HepG2 (cell line): ENCODE data around the gene SDR42E2. TPM values are rescaled to one million over a fixed set of nuclear protein-coding genes. Genes with fewer than 3 reads are reported as not detected.

Experiments
- CBX1 ChIP-seq: IDR thresholded peaks from one replicate; pipeline ENCODE4 v1.6.1; 2016; ENCODE audit warnings: antibody characterized with exemption, low read depth
- CEBPG ChIP-seq: IDR thresholded peaks from 2 replicates; pipeline ENCODE4 v1.6.1; 2016
- FIP1L1 ChIP-seq: fragments of 200-400 bp; formaldehyde crosslinking; IDR thresholded peaks from 2 replicates; pipeline ENCODE4 v1.6.1; 2018; ENCODE audit warnings: low read depth, mild to moderate bottlenecking, low read length, moderate library complexity, borderline replicate concordance; ENCODE audit not compliant: insufficient read depth
- FOSL1 ChIP-seq: sonication (generic); formaldehyde crosslinking; IDR thresholded peaks from 2 replicates; pipeline ENCODE4 v1.9.0; 2021; ENCODE audit warnings: missing genetic modification reagents, borderline replicate concordance
- GTF3A ChIP-seq: sonication (generic); formaldehyde crosslinking; conservative IDR thresholded peaks from 2 replicates; pipeline ENCODE4 v1.4.0; 2020; ENCODE audit warnings: mild to moderate bottlenecking, missing genetic modification reagents
- HNRNPL ChIP-seq: fragments of 200-400 bp; formaldehyde crosslinking; IDR thresholded peaks from 2 replicates; pipeline ENCODE4 v1.6.1; 2017; ENCODE audit warnings: mild to moderate bottlenecking, low read depth, low read length
- KDM2A ChIP-seq: sonication (generic); formaldehyde crosslinking; IDR thresholded peaks from 2 replicates; pipeline ENCODE4 v1.4.0; 2020; ENCODE audit warnings: low read depth, missing genetic modification reagents, borderline replicate concordance
- KDM6A ChIP-seq: IDR thresholded peaks from 2 replicates; pipeline ENCODE4 v1.6.1; 2016; ENCODE audit warnings: low read depth
- NR1H2 ChIP-seq: sonication (generic); formaldehyde crosslinking; IDR thresholded peaks from 2 replicates; pipeline ENCODE4 v1.8.1; 2022; ENCODE audit warnings: low read depth, missing genetic modification reagents, borderline replicate concordance
- NR2F2 ChIP-seq: IDR thresholded peaks from 2 replicates; pipeline ENCODE4 v1.6.1; 2012; ENCODE audit warnings: low read depth, inconsistent platforms, borderline replicate concordance
- PCBP1 ChIP-seq: fragments of 200-400 bp; formaldehyde crosslinking; IDR thresholded peaks from 2 replicates; pipeline ENCODE4 v1.6.1; 2017; ENCODE audit warnings: mild to moderate bottlenecking, low read depth, low read length, borderline replicate concordance
- PHF5A ChIP-seq: IDR thresholded peaks from one replicate; pipeline ENCODE4 v1.6.1; 2018; ENCODE audit warnings: low read depth, missing genetic modification reagents; ENCODE audit not compliant: unreplicated experiment
- PRMT3 ChIP-seq: sonication (generic); formaldehyde crosslinking; IDR thresholded peaks from 2 replicates; pipeline ENCODE4 v1.8.1; 2022; ENCODE audit warnings: low read depth, mild to moderate bottlenecking, moderate library complexity, missing genetic modification reagents, borderline replicate concordance
- RFX1 ChIP-seq: fragments of 450-650 bp; IDR thresholded peaks from 2 replicates; pipeline ENCODE4 v1.6.1; 2017
- RFX5 ChIP-seq: IDR thresholded peaks from 2 replicates; pipeline ENCODE4 v1.6.1; 2011; ENCODE audit warnings: low read depth, low read length, improper control_type of control experiment
- SIX1 ChIP-seq: sonication (generic); formaldehyde crosslinking; IDR thresholded peaks from 2 replicates; pipeline ENCODE4 v1.4.0; 2020; ENCODE audit warnings: missing genetic modification reagents, borderline replicate concordance
- SMYD3 ChIP-seq: sonication (generic); formaldehyde crosslinking; IDR thresholded peaks from 2 replicates; pipeline ENCODE4 v1.8.1; 2023; ENCODE audit warnings: mild to moderate bottlenecking, missing genetic modification reagents
- U2AF1 ChIP-seq: fragments of 200-400 bp; formaldehyde crosslinking; optimal IDR thresholded peaks from 2 replicates; pipeline ENCODE3; 2017; ENCODE audit warnings: mild to moderate bottlenecking, low read depth, low read length
- ZBTB1 ChIP-seq: sonication (generic); formaldehyde crosslinking; IDR thresholded peaks from 2 replicates; pipeline ENCODE4 v1.4.0; 2020; ENCODE audit warnings: missing genetic modification reagents, borderline replicate concordance
- ZKSCAN5 ChIP-seq: sonication (generic); formaldehyde crosslinking; IDR thresholded peaks from 2 replicates; pipeline ENCODE4 v1.5.1; 2020; ENCODE audit warnings: mild to moderate bottlenecking, missing genetic modification reagents
- ZNF136 ChIP-seq: sonication (generic); formaldehyde crosslinking; IDR thresholded peaks from 2 replicates; pipeline ENCODE4 v1.8.1; 2022; ENCODE audit warnings: low read depth, mild to moderate bottlenecking, moderate library complexity, missing genetic modification reagents
- ZNF329 ChIP-seq: sonication (generic); formaldehyde crosslinking; IDR thresholded peaks from 2 replicates; pipeline ENCODE4 v1.9.0; 2021; ENCODE audit warnings: low read depth, mild to moderate bottlenecking, missing genetic modification reagents
- ZNF367 ChIP-seq: sonication (generic); formaldehyde crosslinking; IDR thresholded peaks from 2 replicates; pipeline ENCODE4 v1.4.0; 2020; ENCODE audit warnings: missing genetic modification reagents, borderline replicate concordance
- ZNF496 ChIP-seq: sonication (generic); formaldehyde crosslinking; IDR thresholded peaks from 2 replicates; pipeline ENCODE4 v1.8.1; 2023; ENCODE audit warnings: mild to moderate bottlenecking, moderate library complexity, missing genetic modification reagents; ENCODE audit not compliant: insufficient replicate concordance
- ZZZ3 ChIP-seq: sonication (generic); formaldehyde crosslinking; IDR thresholded peaks from 2 replicates; pipeline ENCODE4 v1.4.0; 2020; ENCODE audit warnings: missing genetic modification reagents, mild to moderate bottlenecking, borderline replicate concordance
- polyA plus RNA-seq, 8 experiments: library from polyadenylated mRNA; depleted of rRNA in 3 of 8; stranded (reverse) in 7 of 8; unstranded in 1 of 8; fragments of >200 nt; fragmentation: Illumina TruSeq in 4 of 8; extraction: Trizol in 4 of 8; gene quantifications; 2 replicates each; pipeline versions ENCODE4 v1.2.1 to v1.2.3, GENCODE V29; 2011 to 2016; ENCODE audit warnings: low read depth in 4 of 8, missing spikeins in 1 of 8, mixed read lengths in 1 of 8; ENCODE audit not compliant: insufficient read depth in 1 of 8
- total RNA-seq, 5 experiments: library from RNA; depleted of rRNA; stranded (reverse); fragments of >200 nt; fragmentation: Illumina TruSeq; extraction: Trizol; gene quantifications; 2 replicates each; pipeline ENCODE4 v1.2.3, GENCODE V29; 2016; ENCODE audit warnings: low read depth in 1 of 5
- TF ChIP-seq, protein P1 (sequence below): sonication (generic); formaldehyde crosslinking; IDR thresholded peaks from 2 replicates; pipeline ENCODE4 v1.4.0; 2020; ENCODE audit warnings: missing genetic modification reagents, low read depth, mild to moderate bottlenecking, borderline replicate concordance
- TF ChIP-seq, protein P2 (sequence below): sonication (generic); formaldehyde crosslinking; IDR thresholded peaks from 2 replicates; pipeline ENCODE4 v1.4.0; 2020; ENCODE audit warnings: missing genetic modification reagents
- TF ChIP-seq, protein P3 (sequence below): sonication (generic); formaldehyde crosslinking; IDR thresholded peaks from 2 replicates; pipeline ENCODE4 v1.8.0; 2022; ENCODE audit warnings: mild to moderate bottlenecking, missing genetic modification reagents, moderate library complexity
- TF ChIP-seq, protein P4 (sequence below): sonication (generic); formaldehyde crosslinking; IDR thresholded peaks from 2 replicates; pipeline ENCODE4 v1.4.0; 2020; ENCODE audit warnings: mild to moderate bottlenecking, low read depth, missing genetic modification reagents

The SDR42E2 gene
- total and polyA plus RNA-seq, 2 of the 13 experiments (the other 11 are each of a cell fraction or from before 2014, with no cell fraction given): 0.05 to 0.11 TPM

DNA sequence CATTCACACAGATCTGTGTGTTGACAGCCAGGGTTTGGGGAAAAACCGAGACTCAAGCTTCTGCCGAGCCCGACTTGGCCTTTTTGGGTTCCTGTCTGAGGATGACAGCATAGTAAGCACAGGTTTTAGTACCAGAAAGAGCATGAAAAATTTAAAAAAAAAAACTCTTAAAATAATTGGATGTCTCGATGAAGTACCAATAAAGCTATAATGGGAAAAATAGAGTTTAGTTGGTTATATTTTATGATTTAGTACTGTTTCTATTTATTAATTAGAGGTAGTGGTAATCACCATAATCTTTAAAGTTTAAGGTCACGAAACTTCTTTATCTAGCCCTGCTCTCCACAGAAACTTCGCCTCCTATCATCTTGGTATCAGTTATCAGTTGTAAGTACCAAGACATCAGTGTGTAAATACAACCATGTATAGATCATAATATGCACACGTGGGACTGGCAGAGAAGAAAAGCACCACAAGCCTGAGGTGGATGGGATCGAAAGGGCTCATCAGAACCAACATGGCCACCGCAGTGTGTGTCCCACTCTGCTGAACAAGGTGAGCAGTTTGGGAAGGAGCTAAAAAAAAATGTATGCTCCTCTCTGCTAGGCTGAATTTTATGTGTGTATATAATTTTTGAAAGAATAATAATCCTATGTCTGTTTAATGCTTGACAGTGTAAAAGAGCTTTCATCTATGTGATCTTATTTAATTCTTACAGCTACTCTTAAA is 29.4 kb downstream of the SDR42E2 start (continued):
- TF ChIP-seq, protein P1, sequence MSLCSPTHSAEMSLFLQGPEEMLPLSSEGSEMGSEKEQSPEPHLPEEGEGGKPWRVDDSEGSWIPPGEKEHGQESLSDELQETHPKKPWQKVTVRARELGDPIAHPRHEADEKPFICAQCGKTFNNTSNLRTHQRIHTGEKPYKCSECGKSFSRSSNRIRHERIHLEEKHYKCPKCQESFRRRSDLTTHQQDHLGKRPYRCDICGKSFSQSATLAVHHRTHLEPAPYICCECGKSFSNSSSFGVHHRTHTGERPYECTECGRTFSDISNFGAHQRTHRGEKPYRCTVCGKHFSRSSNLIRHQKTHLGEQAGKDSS: no peak
- TF ChIP-seq ZBTB1 (CRISPR knock-in tag) (no peak), HNRNPL (no peak), ZZZ3 (CRISPR knock-in tag) (no peak), NR2F2 (no peak), SIX1 (CRISPR knock-in tag) (no peak), SMYD3 (no peak; the same call in 1 of the 2 replicates), FIP1L1 (no peak), ZNF329 (CRISPR knock-in tag) (no peak; the same call in 1 of the 2 replicates), CBX1 (peak; percentile 23), ZNF367 (no peak), PHF5A (CRISPR knock-in tag) (peak; percentile 25), KDM6A (no peak; the same call in 1 of the 2 replicates), NR1H2 (CRISPR knock-in tag) (no peak), GTF3A (CRISPR knock-in tag) (no peak), PRMT3 (CRISPR knock-in tag) (no peak), U2AF1 (no peak), RFX5 (no peak), FOSL1 (CRISPR knock-in tag) (no peak), KDM2A (no peak), RFX1 (no peak), CEBPG (CRISPR knock-in tag) (no peak), PCBP1 (no peak), ZNF136 (CRISPR knock-in tag) (no peak), ZNF496 (CRISPR knock-in tag) (no peak), ZKSCAN5 (no peak)
- TF ChIP-seq, protein P2, sequence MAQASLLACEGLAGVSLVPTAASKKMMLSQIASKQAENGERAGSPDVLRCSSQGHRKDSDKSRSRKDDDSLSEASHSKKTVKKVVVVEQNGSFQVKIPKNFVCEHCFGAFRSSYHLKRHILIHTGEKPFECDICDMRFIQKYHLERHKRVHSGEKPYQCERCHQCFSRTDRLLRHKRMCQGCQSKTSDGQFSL (CRISPR knock-in tag): no peak
- TF ChIP-seq, protein P3, sequence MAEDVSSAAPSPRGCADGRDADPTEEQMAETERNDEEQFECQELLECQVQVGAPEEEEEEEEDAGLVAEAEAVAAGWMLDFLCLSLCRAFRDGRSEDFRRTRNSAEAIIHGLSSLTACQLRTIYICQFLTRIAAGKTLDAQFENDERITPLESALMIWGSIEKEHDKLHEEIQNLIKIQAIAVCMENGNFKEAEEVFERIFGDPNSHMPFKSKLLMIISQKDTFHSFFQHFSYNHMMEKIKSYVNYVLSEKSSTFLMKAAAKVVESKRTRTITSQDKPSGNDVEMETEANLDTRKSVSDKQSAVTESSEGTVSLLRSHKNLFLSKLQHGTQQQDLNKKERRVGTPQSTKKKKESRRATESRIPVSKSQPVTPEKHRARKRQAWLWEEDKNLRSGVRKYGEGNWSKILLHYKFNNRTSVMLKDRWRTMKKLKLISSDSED (CRISPR knock-in tag): no peak
- TF ChIP-seq, protein P4, sequence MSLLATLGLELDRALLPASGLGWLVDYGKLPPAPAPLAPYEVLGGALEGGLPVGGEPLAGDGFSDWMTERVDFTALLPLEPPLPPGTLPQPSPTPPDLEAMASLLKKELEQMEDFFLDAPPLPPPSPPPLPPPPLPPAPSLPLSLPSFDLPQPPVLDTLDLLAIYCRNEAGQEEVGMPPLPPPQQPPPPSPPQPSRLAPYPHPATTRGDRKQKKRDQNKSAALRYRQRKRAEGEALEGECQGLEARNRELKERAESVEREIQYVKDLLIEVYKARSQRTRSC (CRISPR knock-in tag): no peak; the same call in 1 of the 2 replicates
